Mucosa of rectum (tissue), 2 donors: ENCODE measurements around the gene LEUTX.
"Not testable (repeated sequence)": the region's sequence is repeated elsewhere in the genome, so short reads cannot be mapped to it uniquely, and the experiment has no call there.

Experiments used
- H3K27ac ChIP-seq, 2 donors: one replicate each; pipeline ENCODE4 v1.7.0; 2013; ENCODE audit warnings: inconsistent platforms in 2 of 2, low read depth in 2 of 2, low read length in 2 of 2
- H3K27me3 ChIP-seq, 2 donors: one replicate each; pipeline ENCODE4 v1.7.0; 2013; ENCODE audit warnings: low read length in 2 of 2; ENCODE audit not compliant: control insufficient read depth in 2 of 2, insufficient read depth in 2 of 2
- H3K36me3 ChIP-seq, 2 donors: one replicate each; pipeline ENCODE4 v1.7.0; 2013; ENCODE audit warnings: low read length in 2 of 2; ENCODE audit not compliant: control insufficient read depth in 2 of 2, insufficient read depth in 2 of 2
- H3K4me1 ChIP-seq, 2 donors: one replicate each; pipeline ENCODE4 v1.7.0; 2013; ENCODE audit warnings: low read length in 2 of 2, mild to moderate bottlenecking in 1 of 2; ENCODE audit not compliant: control insufficient read depth in 2 of 2, insufficient read depth in 2 of 2
- H3K4me3 ChIP-seq, 2 donors: one replicate each; pipeline ENCODE4 v1.7.0; 2013; ENCODE audit warnings: low read length in 2 of 2
- H3K9ac ChIP-seq, 2 donors: one replicate each; pipeline ENCODE4 v1.7.0; 2013; ENCODE audit warnings: low read length in 2 of 2, low read depth in 1 of 2, mild to moderate bottlenecking in 1 of 2
- H3K9me3 ChIP-seq, 2 donors: one replicate each; pipeline ENCODE4 v1.7.0; 2013; ENCODE audit warnings: low read length in 2 of 2; ENCODE audit not compliant: control insufficient read depth in 2 of 2
- donor health status: healthy.
- donor health status: Normal muscosa, but diverticular disease.

LEUTX gene

GRCh38 chr19:39807846-39808364 lies 29.3 kb downstream of the LEUTX start:
- Histone ChIP-seq H3K9ac (no peak overlapping the region), H3K36me3 (no peaks in the 10 kb centered on the region), H3K4me3 (no peak overlapping the region), H3K27ac (no peak overlapping the region), H3K4me1 (no peaks in the 10 kb centered on the region), H3K27me3 (no peaks in the 10 kb centered on the region), H3K9me3 (no peaks in the 10 kb centered on the region)

GRCh38 chr19:39808688-39809087 lies 30.0 kb downstream of the LEUTX start:
- H3K36me3 ChIP-seq, H3K9ac ChIP-seq, H3K27me3 ChIP-seq, H3K27ac ChIP-seq, H3K4me3 ChIP-seq, H3K4me1 ChIP-seq, H3K9me3 ChIP-seq: not testable (repeated sequence)

- Histone ChIP-seq H3K9me3 (no peaks in the 10 kb centered on the region), H3K9ac (no peak overlapping the region), H3K4me1 (no peaks in the 10 kb centered on the region), H3K27me3 (no peaks in the 10 kb centered on the region), H3K36me3 (no peaks in the 10 kb centered on the region), H3K27ac (no peak overlapping the region), H3K4me3 (no peak overlapping the region)
Observed at GRCh38 chr19:39809368-39809767, 30.7 kb downstream of the LEUTX start.

- H3K9me3 ChIP-seq: no peaks in the 10 kb centered on the region
Observed at GRCh38 chr19:39810424-39810823, 31.8 kb downstream of the LEUTX start.

GRCh38 chr19:39811064-39811463 lies 32.4 kb downstream of the LEUTX start:
- no peaks in the 10 kb centered on the region for H3K4me1 ChIP-seq
- H3K27me3 ChIP-seq: no peaks in the 10 kb centered on the region
- H3K36me3 ChIP-seq: no peaks in the 10 kb centered on the region
- no peak overlapping the region for H3K4me3 ChIP-seq
- no peak overlapping the region for H3K9ac ChIP-seq
- no peak overlapping the region for H3K27ac ChIP-seq
- H3K9me3 ChIP-seq: no peaks in the 10 kb centered on the region

More at GRCh38 chr19:39810424-39810823, 31.8 kb downstream of the LEUTX start:
- Histone ChIP-seq H3K4me3 (no peak overlapping the region), H3K27me3 (no peaks in the 10 kb centered on the region), H3K9ac (no peak overlapping the region), H3K36me3 (no peaks in the 10 kb centered on the region), H3K27ac (no peak overlapping the region), H3K4me1 (no peaks in the 10 kb centered on the region)

GRCh38 chr19:39813264-39813993 lies 34.8 kb downstream of the LEUTX start:
- Histone ChIP-seq H3K4me3 (no peak overlapping the region), H3K4me1 (no peaks in the 10 kb centered on the region), H3K27ac (no peak overlapping the region), H3K9ac (no peak overlapping the region), H3K27me3 (no peaks in the 10 kb centered on the region), H3K9me3 (no peaks in the 10 kb centered on the region), H3K36me3 (no peaks in the 10 kb centered on the region)

- H3K4me1 ChIP-seq, H3K9me3 ChIP-seq, H3K36me3 ChIP-seq, H3K4me3 ChIP-seq, H3K9ac ChIP-seq, H3K27ac ChIP-seq, H3K27me3 ChIP-seq: not testable (repeated sequence)
Observed at GRCh38 chr19:39814111-39814510, 35.5 kb downstream of the LEUTX start.

GRCh38 chr19:39814595-39814994 lies 35.9 kb downstream of the LEUTX start:
- Histone ChIP-seq H3K27me3 (no peaks in the 10 kb centered on the region), H3K9me3 (no peaks in the 10 kb centered on the region), H3K4me3 (no peak overlapping the region), H3K9ac (no peak overlapping the region), H3K36me3 (no peaks in the 10 kb centered on the region), H3K27ac (no peak overlapping the region), H3K4me1 (no peaks in the 10 kb centered on the region)

GRCh38 chr19:39816287-39817048 lies 37.8 kb downstream of the LEUTX start:
- H3K4me3 ChIP-seq: no peak overlapping the region
- H3K9me3 ChIP-seq: no peaks in the 10 kb centered on the region
- H3K27me3 ChIP-seq: no peaks in the 10 kb centered on the region
- no peaks in the 10 kb centered on the region for H3K4me1 ChIP-seq
- H3K9ac ChIP-seq: no peak overlapping the region
- no peaks in the 10 kb centered on the region for H3K36me3 ChIP-seq
- H3K27ac ChIP-seq: no peak overlapping the region

GRCh38 chr19:39817888-39818561 lies 39.4 kb downstream of the LEUTX start:
- H3K4me3 ChIP-seq: no peak overlapping the region

More at GRCh38 chr19:39817888-39818561, 39.4 kb downstream of the LEUTX start:
- H3K9me3 ChIP-seq: no peaks in the 10 kb centered on the region
- no peaks in the 10 kb centered on the region for H3K36me3 ChIP-seq
- H3K27ac ChIP-seq: no peak overlapping the region
- no peak overlapping the region for H3K9ac ChIP-seq
- no peaks in the 10 kb centered on the region for H3K4me1 ChIP-seq
- H3K27me3 ChIP-seq: no peaks in the 10 kb centered on the region
